NOMO-1 treated with dmso at 0.1 percent for 144 hours (cell line): ENCODE results near the gene MROH8.

Experiments
- DNase-seq: peaks from one replicate; lab custom pipeline; 2025; ENCODE audit not compliant: unreplicated experiment; lab: John Stamatoyannopoulos, UW

Gene MROH8

GRCh38 chr20:37200376-37200775 lies 21.0 kb upstream of the MROH8 start:
- DNase-seq, result no peak

- no peak for DNase-seq
Measured at GRCh38 chr20:37198932-37199660, 19.7 kb upstream of the MROH8 start.

DNA sequence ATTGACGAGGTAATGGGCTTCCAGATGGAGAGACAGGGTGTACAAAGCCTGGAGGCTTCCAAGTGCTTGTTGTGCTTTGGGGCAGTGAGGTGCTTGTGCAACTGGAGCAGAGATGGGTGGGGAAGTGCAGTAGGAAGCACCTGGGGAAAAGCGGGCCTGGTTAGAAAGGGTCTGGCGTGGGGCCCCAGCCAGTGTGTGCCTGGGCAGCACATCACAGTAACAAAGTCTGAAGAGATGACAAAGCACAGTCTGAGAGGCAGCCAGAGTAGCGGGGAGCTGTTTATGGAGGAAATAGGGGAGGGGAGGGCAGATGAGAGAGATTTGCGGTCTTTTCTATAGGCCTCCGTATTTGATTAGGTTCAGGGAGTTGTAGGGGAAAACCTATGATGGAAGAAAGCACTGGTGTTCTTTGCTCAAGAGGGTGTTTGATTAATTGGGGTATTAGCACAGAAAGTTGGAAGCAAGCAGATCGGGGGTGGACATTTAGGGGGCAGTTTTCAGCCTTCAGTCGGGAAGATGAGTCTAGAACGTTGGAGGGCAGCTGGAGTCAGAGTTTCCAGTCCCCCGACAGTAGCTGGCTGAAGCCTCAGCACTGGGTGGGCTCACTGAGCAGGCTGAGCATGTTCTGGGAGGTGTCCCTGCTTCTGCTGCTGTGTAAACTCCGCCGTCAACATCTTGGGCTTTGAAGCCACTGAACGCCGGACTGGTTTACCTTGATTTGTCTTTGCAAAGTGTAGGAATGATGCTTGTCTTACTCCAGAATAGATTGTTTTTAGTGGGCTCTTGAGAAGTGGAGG lies 15.5 kb upstream of the MROH8 start:
- no peak for DNase-seq

- DNase-seq, result no peak
Measured at GRCh38 chr20:37193821-37194220, 14.5 kb upstream of the MROH8 start.

DNA sequence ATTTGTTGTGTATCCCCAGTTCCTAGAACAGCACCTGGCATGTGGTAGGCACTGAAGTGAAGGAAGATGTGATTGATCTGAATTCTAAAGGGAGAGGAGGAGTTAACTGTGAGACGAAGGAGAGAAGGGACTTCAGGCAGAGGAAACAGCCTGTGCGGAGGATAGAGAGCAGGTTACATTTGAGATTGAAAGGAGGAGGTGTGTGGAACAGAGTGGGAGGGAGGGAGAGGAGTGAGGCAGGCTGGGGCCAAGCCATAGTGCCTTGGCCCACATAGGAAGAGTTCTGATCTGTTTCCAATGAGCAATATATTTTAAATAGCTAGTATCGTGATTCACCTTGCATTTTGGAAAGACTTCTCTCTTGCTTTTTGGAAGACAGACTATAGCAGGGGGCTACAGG lies 13.9 kb upstream of the MROH8 start:
- DNase-seq, result no peak

DNA sequence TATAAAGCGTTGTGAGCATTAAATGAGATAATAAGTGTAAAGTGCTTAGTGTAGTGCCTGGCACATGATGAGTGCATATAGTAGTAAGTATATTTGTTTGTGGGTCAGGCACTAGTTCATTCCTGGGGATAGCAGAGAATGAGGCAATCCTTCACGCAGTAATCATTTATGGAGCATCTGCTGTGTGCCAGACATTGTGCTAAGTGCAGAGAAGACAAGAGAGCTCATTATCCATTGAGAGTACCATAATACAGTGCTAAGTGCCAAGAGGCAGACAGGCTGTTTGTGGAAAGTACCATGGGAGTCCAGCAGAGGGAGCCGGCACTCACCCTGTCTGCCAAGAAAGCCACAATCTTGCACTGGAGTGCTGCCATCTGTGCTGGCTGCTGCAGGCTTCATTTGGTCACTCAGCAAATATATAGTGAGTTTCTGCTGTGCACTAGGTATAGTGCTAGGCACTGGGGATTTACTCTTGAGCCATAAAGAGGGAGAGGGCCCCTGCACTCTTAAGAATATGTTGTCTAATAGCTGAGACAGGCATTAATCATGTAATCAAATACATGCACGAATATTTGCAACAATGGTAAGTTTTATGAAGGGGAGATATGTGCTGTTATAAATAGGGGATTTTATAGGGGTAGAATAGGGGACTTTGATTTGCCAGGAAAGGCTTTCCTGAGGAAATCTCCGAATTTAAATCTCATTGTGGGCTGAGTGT lies 12.9 kb upstream of the MROH8 start:
- DNase-seq, result peak; percentile 33

GRCh38 chr20:37190354-37191112 lies 11.2 kb upstream of the MROH8 start:
- no peak for DNase-seq

DNA sequence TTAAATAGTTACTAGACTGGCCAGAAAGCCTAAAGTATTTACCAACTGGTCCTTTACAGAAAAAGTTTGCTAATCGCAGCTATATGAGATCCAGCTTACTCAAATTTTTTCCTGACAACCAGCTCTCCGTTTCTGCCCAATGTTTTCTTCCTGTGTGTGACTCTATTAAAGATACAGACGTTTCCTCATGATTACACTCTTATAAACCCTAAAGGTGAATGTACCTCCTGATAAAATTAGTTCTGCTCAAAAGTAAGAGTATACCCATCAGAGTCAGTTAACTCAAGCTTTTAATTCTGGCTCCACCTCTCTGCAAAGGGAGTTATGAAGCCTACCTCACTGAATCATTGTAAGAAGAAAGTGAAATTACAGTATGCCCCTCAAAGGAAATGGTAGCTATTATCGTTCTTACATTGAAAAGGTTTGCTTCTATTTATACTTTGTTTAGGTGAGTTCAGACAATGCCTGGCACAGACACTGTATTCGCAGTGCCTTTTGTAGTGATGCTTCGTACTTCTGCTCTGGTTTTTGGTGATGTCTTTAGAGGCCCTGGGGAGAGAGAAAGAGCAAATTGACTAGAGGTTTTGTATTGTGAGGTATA lies 10.2 kb upstream of the MROH8 start:
- DNase-seq, result no peak

GRCh38 chr20:37188787-37189186 lies 9.4 kb upstream of the MROH8 start:
- DNase-seq, result no peak

DNA sequence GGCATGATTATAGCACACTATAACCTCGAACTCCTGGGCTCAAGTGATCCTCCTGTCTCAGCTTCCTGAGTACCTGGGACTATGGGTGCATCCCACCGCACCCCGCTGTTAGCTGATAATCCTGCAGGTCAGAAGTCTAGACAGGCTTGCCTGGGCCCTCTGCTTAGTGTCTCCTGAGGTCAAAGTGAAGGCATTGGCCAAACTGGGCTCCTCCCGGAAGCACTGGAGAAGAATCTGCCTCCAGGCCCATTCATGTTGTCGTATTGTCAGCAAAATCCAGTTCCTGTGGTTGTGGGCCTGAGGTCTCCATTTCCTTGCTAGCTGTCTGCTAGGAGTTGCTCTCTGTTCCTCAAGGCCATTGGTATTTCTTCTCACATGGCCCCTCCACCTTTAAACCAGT lies 6.3 kb upstream of the MROH8 start:
- no peak for DNase-seq

- DNase-seq, result no peak
Measured at GRCh38 chr20:37179683-37180524, 556 bp upstream of the MROH8 start.

DNA sequence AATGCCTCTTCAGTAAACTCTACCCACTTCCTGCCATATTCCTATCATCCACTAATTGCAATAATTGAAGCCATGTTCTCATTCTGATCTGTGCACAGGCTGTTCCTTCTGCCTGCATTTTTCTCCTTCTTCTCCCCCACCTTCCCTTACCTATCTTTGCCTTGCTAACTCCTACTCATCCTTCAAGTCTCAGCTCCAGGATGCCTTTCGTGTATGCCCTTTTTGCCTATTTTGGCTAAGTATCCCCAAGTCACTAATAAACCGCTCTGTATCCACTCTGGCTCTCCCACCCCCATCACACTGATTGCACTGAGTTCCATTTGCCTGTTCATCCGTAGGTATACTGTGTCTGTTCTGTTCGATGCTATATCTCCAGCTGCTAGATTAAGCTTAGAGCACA lies 6.5 kb downstream of the MROH8 start:
- no peak for DNase-seq

- DNase-seq, result no peak
Measured at GRCh38 chr20:37166867-37167266, 12.5 kb downstream of the MROH8 start.

- DNase-seq, result no peak
Measured at GRCh38 chr20:37165031-37165430, 14.3 kb downstream of the MROH8 start.

GRCh38 chr20:37163832-37164554 lies 15.4 kb downstream of the MROH8 start:
- no peak for DNase-seq

DNA sequence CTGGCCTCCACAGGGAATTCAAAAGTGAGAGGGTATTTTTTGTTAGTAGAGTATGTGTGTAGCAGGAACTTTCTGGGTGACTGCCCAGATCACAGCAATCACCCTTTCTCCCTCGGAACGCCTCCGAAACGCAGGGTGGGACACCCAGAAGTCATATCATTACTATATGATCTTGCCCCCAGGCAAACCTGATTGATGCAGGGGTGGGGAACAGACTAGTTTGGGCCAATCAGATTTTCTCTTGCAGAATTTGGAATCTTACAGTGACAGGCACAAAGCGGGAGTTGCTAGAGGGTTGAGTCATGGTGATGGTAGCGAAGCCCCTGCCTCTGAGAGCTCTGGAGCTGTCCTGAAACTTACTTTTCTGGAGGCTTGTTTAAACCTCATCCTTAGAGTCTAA lies 16.7 kb downstream of the MROH8 start:
- DNase-seq, result no peak

- no peak for DNase-seq
Measured at GRCh38 chr20:37161830-37162549, 17.4 kb downstream of the MROH8 start.

GRCh38 chr20:37160683-37161082 lies 18.7 kb downstream of the MROH8 start:
- no peak for DNase-seq

DNA sequence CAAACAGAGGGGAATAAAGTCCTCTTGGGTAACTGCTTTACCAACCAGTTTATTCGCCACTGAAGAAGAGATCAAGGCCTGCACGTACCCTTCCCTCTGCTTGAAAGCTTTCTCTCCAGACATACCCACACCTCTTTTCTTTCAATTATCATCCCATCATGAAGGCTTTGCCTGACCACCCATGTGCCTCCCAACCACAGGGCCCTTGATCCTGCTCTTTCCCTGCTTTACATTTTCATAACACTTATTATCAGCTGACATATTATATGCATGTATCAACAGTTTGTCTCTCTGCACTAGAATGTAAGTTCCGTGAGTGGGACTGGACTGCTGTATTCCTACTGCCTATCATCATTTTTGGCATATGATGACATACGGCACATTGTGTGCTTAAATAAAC lies 21.1 kb downstream of the MROH8 start:
- no peak for DNase-seq
